Measurements from ENCODE around the gene SLC22A3.
"Not testable (repeated sequence)": the region's sequence is repeated elsewhere in the genome, so short reads cannot be mapped to it uniquely, and the experiment has no call there.

The SLC22A3 gene, protein sequence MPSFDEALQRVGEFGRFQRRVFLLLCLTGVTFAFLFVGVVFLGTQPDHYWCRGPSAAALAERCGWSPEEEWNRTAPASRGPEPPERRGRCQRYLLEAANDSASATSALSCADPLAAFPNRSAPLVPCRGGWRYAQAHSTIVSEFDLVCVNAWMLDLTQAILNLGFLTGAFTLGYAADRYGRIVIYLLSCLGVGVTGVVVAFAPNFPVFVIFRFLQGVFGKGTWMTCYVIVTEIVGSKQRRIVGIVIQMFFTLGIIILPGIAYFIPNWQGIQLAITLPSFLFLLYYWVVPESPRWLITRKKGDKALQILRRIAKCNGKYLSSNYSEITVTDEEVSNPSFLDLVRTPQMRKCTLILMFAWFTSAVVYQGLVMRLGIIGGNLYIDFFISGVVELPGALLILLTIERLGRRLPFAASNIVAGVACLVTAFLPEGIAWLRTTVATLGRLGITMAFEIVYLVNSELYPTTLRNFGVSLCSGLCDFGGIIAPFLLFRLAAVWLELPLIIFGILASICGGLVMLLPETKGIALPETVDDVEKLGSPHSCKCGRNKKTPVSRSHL

DNA sequence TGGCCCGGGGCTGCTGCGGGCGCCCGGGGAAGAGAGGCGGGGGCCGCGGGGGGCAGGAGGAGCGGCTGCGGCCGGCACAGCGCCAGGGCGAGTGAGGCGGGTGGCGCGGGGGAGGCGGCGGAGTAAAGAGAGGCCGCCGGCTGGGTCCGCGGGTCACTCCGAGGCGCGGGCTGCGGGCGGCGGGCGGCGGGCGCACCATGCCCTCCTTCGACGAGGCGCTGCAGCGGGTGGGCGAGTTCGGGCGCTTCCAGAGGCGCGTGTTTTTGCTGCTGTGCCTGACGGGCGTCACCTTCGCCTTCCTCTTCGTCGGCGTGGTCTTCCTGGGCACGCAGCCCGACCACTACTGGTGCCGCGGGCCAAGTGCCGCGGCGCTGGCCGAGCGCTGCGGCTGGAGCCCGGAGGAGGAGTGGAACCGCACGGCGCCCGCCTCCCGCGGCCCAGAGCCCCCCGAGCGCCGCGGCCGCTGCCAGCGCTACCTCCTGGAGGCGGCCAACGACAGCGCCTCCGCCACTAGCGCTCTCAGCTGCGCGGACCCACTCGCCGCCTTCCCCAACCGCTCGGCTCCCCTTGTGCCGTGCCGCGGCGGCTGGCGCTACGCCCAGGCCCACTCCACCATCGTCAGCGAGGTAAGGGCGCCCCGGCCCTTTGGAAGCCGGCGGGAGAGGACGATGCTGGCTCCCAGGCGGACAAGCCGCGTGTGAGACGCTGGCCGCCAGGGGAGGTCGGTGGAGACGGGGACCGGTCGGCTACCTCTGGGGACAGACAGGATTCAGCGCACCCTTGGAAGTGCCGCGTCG, at the start of gene SLC22A3:
TSS of gene SLC22A3 (plus strand) at position 156 of the 797 bp plus-strand sequence. CDS start at position 198, 42 bp downstream.
- DNase-seq, result peak; percentile 76

DNA sequence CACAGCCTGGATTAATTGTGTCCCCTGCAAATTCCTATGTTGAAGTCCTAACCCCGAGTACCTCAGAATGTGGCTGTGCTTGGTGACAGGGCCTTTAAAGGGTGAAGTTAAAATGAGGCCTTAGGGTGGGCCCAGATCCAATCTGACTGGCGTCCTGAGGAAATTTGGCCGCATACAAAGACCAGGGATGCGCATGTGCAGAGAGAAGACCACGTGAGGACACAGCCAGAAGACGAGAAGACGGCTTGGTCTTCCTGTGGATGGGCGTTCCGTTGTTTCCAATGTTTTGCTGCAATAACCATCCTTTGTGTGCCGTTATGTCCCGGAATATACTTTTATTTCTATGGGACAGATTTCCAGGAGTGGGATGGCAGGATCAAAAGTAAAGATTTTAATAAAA, 48.6 kb upstream of the SLC22A3 start:
- no peak for DNase-seq

DNA sequence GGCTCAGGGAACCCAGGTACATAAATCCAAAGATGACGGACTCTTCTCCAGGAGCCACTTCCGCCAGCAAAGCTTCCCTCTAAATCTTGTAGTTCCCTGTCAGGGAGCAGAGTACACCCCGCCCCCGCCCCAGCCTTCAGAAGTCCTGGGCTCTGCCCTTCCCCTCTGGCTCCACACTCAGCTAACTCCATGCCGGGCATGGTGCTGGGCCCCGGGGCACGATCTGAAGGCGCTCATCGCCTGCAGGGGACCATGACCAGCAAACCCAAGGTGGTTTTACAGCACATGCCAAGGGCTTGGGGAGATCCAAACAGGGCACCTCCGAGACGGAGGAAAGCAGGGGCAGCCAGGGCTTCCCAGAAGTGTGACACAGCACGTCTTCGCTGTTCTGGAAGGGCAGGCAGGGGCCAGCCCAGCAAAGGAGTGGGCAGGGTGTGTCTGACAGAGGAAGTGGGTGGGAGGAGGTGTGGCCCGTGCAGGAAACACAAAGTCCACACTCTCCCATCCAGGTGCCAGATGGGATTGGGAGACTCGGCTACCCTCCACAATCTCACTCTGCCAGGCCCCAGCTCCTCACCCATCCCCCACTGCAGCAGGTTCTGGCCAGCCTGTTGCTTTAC, 48.0 kb upstream of the SLC22A3 start:
- no peak for DNase-seq

DNA sequence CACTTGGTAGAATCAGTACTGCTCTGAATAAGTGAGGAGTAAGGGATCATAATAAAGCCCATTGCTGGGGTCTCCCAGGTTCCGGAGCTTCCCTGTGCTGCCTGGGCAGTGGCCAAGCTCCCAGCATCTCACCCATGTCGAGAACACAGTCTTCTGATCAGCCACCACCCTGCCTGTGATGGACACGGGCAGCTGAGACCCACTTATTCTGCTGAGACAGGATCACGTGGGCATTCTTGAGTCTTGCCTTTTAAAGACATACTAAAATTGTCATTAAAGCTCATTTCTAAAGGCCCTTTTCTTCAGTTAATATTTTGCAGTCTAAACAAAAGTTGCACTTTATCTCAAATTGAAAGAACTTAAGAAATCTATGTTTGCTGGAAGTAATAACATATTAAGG, 46.8 kb upstream of the SLC22A3 start:
- no peak for DNase-seq

DNA sequence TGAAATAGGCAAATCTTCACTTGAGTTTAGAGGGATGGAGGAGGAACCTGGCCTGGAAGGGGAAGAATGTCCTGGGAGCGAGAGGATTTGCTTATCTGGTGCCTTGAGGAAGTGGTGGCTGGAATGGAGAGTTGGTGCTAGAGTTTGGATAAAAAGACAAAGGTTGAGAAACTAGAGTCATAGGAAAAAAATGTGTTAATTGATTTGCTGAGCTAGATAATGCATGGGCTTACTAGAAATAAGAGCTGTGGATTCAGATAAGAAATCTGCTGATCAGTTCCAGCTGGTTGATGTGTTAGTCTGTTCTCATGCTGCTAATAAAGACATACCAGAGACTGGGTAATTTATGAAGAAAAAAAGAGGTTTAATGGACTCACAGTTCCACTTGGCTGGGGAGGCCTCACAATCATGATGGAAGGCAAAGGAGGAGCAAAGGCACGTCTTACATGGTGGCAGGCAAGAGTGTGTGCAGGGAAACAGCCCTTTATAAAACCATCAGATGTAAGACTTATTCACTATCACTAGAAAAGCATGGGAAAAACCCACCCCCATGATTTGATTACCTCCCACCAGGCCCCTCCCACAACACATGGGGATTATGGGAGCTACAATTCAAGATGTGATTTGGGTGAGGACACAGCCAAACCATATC, 45.6 kb upstream of the SLC22A3 start:
- DNase-seq, result not testable (repeated sequence)

DNA sequence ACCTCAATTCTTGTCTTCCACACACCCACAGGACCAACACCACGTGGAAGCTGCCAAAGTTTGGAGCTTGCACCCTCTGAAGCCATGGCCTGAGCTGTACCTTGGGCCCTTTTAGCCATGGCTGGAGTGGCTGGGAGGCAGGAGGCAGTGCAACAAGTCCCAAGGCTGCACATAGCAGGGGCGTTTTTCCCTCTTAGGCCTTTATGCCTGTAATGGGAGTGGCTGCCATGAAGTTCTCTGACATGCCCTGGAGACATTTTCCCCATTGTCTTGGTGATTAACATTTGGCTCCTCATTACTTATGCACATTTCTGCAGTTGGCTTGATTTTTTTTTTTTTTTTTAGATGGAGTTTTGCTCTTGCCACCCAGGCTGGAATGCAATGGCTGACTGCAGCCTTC, 44.4 kb upstream of the SLC22A3 start:
- no peak for DNase-seq

DNA sequence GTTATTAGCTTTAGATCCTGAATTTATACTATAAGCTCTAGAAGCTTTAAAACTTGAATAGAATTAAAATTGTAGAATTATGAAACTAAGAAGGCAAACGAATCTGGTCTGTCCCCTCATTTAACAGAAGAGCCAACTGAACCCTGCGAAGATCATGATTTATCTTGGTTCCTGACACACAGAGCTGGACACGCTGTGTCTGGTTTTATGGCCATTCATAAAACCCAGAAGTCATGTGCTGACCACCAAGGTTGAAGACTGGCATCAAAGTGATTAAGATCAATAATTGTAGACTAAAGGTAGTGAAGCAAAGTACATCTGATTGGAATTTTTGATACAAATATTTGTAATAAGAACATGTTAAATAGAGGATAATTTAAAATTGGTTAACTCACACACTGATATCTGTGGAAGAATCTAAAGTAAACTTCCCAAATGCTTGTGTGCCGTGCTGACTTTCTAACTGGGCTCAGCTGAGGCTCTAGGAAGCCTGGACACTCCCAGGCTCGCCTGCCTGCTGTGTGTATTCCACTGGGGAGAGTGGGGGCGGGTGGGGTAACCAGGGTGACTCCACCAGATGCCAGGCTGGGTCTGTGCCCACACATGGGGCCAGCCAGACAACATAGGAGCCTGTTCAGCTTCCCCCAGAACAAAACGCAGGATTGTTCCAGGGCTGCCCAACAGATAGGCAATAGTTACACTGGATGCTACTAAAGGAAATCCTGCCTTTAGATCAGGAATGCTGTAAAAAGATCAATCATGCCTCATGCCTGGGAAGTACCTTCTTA, 42.1 kb upstream of the SLC22A3 start:
- DNase-seq, result no peak

DNA sequence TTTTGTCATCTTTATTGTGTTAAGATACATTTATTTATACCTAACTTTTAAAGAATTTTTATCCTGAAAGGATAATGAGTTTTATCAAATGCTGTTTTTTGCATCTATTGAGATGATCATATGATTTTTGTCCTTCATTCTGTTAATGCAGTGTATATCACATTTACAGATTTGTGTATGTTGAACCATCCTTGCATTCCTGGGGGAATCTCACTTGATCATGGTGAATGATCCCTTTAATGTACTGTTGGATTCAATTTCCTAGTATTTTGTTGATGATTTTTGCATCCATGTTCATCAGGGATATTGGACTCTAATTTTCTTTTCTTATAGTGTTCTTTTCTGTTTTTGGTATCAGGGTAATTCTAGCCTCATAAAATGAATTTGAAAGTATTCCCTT, 38.5 kb upstream of the SLC22A3 start:
- DNase-seq, result no peak

DNA sequence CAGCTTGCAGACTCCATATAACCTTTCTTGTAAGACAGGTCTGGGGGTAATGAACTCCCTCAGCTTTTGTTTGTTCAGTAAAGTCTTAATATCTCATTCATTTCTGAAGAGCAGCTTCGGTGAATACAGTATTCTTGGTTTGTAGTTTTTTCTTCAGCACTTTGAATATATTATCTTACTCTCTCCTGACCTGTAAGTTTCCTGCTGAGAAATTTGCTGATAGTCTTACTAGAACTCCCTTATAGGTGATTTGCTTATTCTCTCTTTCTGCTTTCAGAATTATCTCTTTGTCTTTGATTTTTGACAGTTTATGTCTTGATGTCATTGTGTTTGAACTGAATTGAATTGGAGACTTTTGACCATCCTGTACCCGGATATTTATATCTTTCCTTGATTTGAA, 35.3 kb upstream of the SLC22A3 start:
- no peak for DNase-seq

DNA sequence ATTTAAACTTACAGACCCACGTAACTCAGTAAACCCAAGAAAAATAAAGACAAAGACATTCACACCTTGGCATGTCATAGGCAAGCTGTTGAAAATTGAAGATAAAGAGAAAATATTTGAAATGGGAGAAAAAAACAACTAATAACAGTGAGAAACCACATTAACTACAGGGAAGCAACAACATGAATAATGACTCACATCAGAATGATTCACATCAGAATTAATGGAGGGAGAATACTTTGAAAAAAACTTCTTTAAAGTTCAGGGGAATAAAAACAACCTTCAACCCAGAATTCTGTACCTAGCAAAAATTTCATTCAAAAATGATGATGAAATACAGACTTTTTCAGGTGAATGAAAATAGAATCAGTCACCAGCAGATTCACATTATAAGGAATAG, 32.9 kb upstream of the SLC22A3 start:
- no peak for DNase-seq

DNA sequence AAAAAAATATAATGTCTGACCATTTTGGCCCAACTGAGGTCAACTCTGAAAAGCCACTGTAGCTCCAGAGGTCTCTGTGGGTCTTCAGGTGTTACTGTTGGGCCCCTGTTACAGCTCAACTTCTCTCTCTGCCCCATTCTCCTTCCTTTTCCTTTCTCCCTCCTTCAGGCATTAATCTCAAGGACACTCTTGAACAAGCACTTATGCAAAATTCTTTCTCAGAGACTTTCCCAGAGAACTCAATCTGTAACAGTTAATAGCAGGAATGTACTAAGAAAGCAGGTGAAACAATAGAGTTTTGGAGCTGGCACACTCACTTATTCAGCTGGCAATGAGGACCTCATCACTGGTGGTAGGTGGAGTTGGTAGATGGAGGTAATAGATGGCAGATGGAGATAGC, 31.9 kb upstream of the SLC22A3 start:
- no peak for DNase-seq

DNA sequence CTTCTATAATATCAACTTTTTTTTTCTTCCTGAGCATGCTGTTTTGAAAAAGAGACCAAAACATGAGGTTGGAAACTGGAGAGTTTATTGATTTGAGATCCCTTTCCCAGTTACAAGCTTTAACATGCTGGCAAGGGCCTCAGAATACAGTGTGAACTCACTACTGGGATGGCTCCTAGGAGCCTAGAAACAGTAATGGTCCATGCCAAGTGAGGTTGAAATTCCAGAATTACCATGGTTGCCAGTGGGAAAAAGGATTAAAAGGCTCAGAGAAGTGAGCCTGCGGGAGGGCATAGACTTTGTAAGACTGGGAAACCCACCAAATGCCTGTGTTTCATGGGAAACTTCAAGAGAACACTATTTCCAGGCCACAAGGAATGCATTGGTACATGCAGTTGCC, 28.9 kb upstream of the SLC22A3 start:
- DNase-seq, result no peak

DNA sequence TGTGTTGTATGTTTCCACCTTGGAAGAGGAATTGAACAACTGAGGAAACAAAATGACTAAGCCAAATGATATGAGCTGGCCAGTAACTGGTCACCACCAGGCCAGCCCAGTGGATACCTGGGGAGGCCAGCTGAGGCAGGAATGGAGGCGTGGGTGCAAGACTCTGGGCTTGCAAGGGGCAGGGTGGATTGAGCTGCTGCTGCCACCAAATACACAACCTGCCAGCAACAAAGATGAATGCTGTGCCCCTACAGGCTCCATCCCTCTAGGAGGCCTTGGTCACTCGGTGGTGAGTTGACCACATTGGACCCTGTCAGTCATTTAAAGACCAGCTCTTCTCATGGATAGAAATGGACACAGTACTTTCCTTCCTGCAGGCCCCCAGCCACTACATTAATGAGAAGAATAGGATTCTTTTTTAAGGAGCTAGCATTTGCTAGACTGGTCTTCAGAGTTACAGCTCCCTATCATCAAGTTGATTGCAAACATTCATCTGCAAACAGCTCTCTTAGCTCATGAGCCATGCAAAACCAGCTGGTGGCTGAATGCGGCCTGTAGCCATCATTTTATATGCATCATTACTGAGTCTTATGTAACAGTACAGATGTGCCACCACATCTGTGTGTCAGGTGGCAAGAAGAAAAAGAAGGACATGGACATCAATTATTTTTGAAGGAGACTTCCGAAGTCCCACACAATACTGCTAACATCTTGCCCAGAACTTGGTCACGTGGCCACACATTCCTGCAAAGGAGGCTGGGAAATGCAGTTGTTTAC, 26.3 kb upstream of the SLC22A3 start:
- DNase-seq, result no peak

DNA sequence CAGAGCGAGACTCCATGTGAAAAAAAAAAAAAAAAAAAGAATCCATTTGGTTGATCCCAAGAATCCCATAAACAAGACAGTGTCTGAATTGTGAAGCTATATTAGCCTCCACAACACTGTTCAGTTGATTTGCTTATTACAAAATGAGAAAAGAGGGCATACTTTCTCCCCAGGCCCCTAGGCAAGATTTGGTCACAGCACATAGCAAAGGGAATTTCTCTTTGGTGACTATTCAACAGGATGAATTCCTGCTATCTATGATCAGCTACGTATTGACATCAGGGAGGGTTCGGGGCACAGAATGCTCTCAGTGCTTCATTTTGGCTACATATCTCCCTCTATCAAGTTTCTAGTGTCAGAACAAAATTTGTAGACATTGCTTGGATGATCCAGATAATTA, 20.2 kb upstream of the SLC22A3 start:
- DNase-seq, result no peak

DNA sequence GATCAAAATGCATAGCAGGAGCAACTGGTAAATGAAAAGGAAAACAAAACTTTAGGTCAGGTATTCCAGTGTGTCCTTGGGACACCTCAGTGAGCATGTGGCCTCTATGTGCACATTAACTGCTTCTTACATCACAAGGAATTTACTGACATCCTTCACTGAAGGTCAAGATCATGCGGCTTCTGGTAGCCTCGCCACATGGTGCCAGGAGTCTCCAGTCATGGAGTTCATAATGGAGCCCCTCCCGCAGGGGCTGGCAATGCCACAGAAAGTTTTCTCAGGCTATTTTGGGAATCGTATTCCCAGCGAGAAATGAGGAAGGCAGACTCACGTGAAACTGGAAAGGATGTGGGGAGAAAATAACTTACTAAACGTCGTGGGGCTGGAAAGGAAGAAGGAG, 19.7 kb upstream of the SLC22A3 start:
- DNase-seq, result no peak

DNA sequence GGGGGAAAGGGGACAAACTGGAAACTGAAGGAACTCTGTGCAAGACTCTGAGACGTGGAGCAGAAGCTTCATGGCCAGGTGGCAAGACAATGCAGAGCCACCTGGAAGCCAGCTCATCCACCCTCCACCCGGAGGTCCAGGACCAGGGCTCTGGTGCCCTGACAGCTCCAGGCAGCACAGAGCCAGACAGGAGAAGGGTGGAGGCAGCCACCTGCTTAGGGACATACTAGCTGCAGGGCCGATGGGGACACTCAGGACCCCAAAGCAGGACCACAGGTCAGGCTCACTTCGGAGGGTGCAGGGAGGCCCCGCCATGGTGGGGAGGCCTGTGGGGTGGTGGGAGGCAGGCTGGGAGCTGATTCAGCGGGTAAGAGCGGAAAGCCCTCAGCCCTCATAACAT, 19.0 kb upstream of the SLC22A3 start:
- no peak for DNase-seq

DNA sequence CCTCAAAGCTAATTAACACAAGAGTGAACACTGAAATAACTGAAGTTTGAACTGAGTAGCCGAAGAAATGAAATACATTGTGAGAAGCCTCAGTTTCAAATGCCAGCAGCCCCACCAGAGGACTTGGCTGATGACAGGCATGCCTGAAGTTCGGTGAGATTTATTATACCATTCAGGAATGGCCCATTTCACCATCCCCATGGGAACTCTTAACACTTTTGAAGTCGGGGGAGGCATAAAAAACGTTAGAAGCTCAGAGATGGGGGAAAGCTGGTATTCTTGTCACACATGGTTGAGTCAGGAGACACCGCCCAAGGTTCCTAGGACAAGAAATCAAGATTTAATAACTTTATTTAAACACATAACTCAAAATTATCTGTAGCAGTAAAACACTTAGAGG, 17.6 kb upstream of the SLC22A3 start:
- no peak for DNase-seq

DNA sequence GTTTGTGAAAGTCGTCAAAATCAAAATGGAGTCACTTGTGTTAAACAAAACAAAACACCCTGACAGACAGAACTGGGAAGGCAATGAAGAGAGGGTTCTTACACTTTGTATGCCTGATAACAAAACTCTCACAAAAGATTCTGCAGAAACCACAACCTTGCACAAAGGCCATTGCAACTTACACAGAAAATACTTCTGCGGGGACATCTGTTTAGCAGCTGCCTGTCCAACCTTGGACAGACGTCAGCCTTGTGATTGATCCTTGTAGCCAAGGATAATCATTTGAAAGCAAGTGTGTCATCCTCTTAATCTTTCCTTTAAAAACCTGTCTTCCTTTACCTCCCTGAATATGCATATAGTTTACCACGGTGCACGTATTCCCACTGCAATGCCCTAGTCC, 17.0 kb upstream of the SLC22A3 start:
- DNase-seq, result no peak

DNA sequence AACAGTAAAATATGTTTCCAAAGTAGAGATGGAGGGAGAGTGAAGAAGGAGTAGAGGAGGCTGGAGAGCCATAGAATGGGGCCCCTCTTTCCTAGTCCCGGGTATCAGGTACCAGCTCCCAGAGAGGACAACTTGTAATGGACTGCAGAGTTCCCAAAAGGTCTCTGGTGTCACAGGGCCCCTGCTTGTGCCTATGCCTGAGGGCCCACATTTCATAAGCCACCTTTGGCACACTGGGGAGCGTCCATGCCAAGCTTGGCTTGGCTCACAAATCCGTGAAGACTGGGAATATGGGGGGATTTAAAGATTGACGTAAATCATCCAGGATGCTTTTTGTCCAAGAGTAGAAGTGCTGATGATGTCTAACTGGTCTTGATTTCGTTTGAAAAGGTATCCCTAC, 16.4 kb upstream of the SLC22A3 start:
- no peak for DNase-seq

DNA sequence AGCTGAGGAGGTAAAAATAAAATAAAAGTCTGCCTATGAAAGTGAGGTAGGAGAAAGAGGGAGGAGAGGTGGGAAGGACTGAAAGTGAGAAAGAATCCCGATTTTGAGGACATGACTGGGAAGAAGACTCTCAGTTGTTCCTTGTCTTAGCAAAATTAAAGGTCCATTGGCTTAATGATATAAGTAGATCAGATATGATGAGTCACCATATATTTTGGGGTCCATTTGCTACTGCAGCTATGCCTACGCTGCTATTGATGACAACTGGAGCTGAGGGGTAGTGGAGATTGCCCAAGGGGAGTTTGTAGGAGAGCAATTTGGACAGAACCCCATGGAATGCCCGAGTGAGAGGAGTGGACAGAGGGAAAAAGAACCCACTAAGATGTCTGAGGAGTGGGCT, 15.1 kb upstream of the SLC22A3 start:
- DNase-seq, result no peak

DNA sequence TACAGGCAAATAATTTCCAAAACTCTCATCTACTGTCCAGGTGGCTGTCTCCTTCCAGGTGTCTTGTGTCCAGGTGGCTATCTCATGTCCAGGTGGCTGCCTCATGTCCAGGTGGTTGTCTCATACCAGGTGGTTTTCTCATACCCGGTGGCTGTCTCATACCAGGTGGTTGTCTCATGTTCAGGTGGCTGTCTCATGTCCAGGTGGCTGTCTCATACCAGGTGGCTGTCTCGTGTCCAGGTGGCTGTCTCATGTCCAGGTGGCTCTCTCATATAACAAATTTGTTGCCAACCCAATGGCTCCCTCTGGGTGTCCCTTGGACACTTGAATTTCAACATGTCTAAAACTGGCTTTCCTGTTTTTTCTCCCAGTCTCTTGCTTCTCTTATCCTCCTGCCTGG, 14.3 kb upstream of the SLC22A3 start:
- no peak for DNase-seq
